A673 (cell line): ENCODE results near the gene KLF3. TPM values are rescaled to one million over a fixed set of nuclear protein-coding genes. Genes with fewer than 3 reads are reported as not detected.

Source experiments
- BruUV-seq: library from RNA; stranded (reverse); fragments of 400-500 nt; replicated peaks from 2 replicates; lab custom pipeline; 2021; lab: Mats Ljungman, UMichigan
- CTCF ChIA-PET: fragments of 300-600 bp; sonication (Branson Sonifier 250); formaldehyde crosslinking; loops from one replicate; lab custom pipeline; 2022; ENCODE audit warnings: antibody characterized with exemption; lab: Charles Lee
- POLR2A ChIA-PET: fragments of 300-600 bp; sonication (Branson Sonifier 250); formaldehyde crosslinking; loops from one replicate; lab custom pipeline; 2022; ENCODE audit warnings: antibody characterized with exemption; ENCODE audit not compliant: low non-redundant PET; lab: Charles Lee
- DNase-seq: peaks from one replicate; pipeline ENCODE4 v3.0.0-alpha.2; 2015; ENCODE audit warnings: low spot score
- H3K27ac ChIP-seq: fragments of 200-600 bp; sonication (generic); 2 replicates; pipeline ENCODE4 v1.5.1; 2016; ENCODE audit warnings: mixed run types, low read depth, mild to moderate bottlenecking, mixed read lengths, antibody characterized with exemption, low read length; ENCODE audit not compliant: poor library complexity, severe bottlenecking
- H3K27me3 ChIP-seq: fragments of 200-600 bp; sonication (generic); replicated peaks from 2 replicates; pipeline ENCODE4 v1.6.1; 2017; ENCODE audit warnings: mixed run types, low read depth, mild to moderate bottlenecking, mixed read lengths, antibody characterized with exemption, low read length; ENCODE audit not compliant: insufficient read depth, poor library complexity
- H3K36me3 ChIP-seq: fragments of 200-600 bp; sonication (generic); 2 replicates; pipeline ENCODE4 v1.6.1; 2016; ENCODE audit warnings: mixed run types, mild to moderate bottlenecking, mixed read lengths, antibody characterized with exemption, low read length; ENCODE audit not compliant: insufficient read depth, poor library complexity, severe bottlenecking
- H3K4me1 ChIP-seq: fragments of 200-600 bp; sonication (generic); 2 replicates; pipeline ENCODE4 v1.6.1; 2017; ENCODE audit warnings: mixed run types, mild to moderate bottlenecking, mixed read lengths, antibody characterized with exemption, low read length; ENCODE audit not compliant: insufficient read depth, poor library complexity, severe bottlenecking
- H3K4me3 ChIP-seq: fragments of 200-600 bp; sonication (generic); 2 replicates; pipeline ENCODE4 v1.5.1; 2016; ENCODE audit warnings: low read depth, mixed run types, mild to moderate bottlenecking, mixed read lengths, low read length; ENCODE audit not compliant: poor library complexity, severe bottlenecking
- H3K9me3 ChIP-seq: fragments of 200-600 bp; sonication (generic); 2 replicates; pipeline ENCODE4 v1.6.1; 2016; ENCODE audit warnings: mixed run types, low read depth, mild to moderate bottlenecking, mixed read lengths, antibody characterized with exemption, low read length; ENCODE audit not compliant: poor library complexity, severe bottlenecking
- CTCF ChIP-seq: fragments of 300-800, 200-600 bp; sonication (generic); conservative IDR thresholded peaks from 2 replicates; pipeline ENCODE4 v1.5.1; 2017; ENCODE audit warnings: low read depth, mild to moderate bottlenecking, antibody characterized with exemption, low read length, moderate library complexity, mixed read lengths
- EZH2 ChIP-seq: fragments of 200-600 bp; sonication (generic); IDR thresholded peaks from 2 replicates; pipeline ENCODE4 v1.6.1; 2017; ENCODE audit warnings: borderline replicate concordance, low read depth, mild to moderate bottlenecking, mixed read lengths, antibody characterized with exemption, low read length; ENCODE audit not compliant: poor library complexity, severe bottlenecking
- intact Hi-C: fragments of 100-400 bp; cut with micrococcal nuclease; formaldehyde crosslinking; loops from one replicate; pipeline ENCODE4 v1.10.0; 2022; ENCODE audit not compliant: unreplicated experiment
- total RNA-seq: library from RNA; stranded (reverse); gene quantifications from 2 replicates; pipeline ENCODE4 v1.2.3, GENCODE V29; 2021

KLF3 gene
- total RNA-seq, 1 experiment from 2014 or later = 36.1 TPM

- Histone ChIP-seq H3K27ac (no peak overlapping the region), H3K36me3 (no peaks in the 10 kb centered on the region), H3K4me3 (no peak overlapping the region), H3K9me3 (no peaks in the 10 kb centered on the region), H3K27me3 (no peaks in the 10 kb centered on the region), H3K4me1 (no peaks in the 10 kb centered on the region)
- CTCF ChIA-PET = no interaction called here
- DNase-seq = no peak
- BruUV-seq = no TSS peak
- intact Hi-C loops = no loop called here
- POLR2A ChIA-PET = no interaction called here
- no peak for TF ChIP-seq CTCF
- TF ChIP-seq EZH2 = no peak
Measured at GRCh38 chr4:38659346-38659745, 4.7 kb upstream of the KLF3 start.

GRCh38 chr4:38660838-38661237 is 3.2 kb upstream of the KLF3 start:
- no peak for TF ChIP-seq CTCF
- no peak for TF ChIP-seq EZH2
- POLR2A ChIA-PET = no interaction called here
- Histone ChIP-seq H3K4me3 (no peak overlapping the region), H3K4me1 (peaks cover under 1% of the 10 kb centered on the region), H3K36me3 (no peaks in the 10 kb centered on the region), H3K27me3 (no peaks in the 10 kb centered on the region), H3K9me3 (no peaks in the 10 kb centered on the region), H3K27ac (no peak overlapping the region)
- intact Hi-C loops = no loop called here
- CTCF ChIA-PET = no interaction called here
- no peak for DNase-seq
- BruUV-seq = no TSS peak

- Histone ChIP-seq H3K27me3 (no peaks in the 10 kb centered on the region), H3K4me1 (peaks cover 6% of the 10 kb centered on the region), H3K9me3 (no peaks in the 10 kb centered on the region), H3K4me3 (no peak overlapping the region), H3K27ac (no peak overlapping the region), H3K36me3 (no peaks in the 10 kb centered on the region)
- DNase-seq = no peak
- no peak for TF ChIP-seq EZH2
- no peak for TF ChIP-seq CTCF
- intact Hi-C loops = no loop called here
- no TSS peak for BruUV-seq
- CTCF ChIA-PET = no interaction called here
- POLR2A ChIA-PET = no interaction called here
Measured at GRCh38 chr4:38661371-38661770, 2.6 kb upstream of the KLF3 start.
